ENCODE results near the gene CD247.
A peak's percentile ranks its signal among the peaks of the same experiment; 100 is the strongest.

CD247 gene

GRCh38 chr1:167442142-167442848 lies 76.0 kb downstream of the CD247 start (continued):
- TF ChIP-seq ZNF600 (tag by site-specific recombination; IDR thresholded peaks at IDR 0.05) (peak; percentile 54; the same call in 1 of the 2 replicates), ZSCAN5A (tag by site-specific recombination; IDR thresholded peaks at IDR 0.05) (no peak), ZNF174 (tag by site-specific recombination; IDR thresholded peaks at IDR 0.05) (no peak), ZNF366 (tag by site-specific recombination; conservative IDR thresholded peaks at IDR 0.05) (no peak), ZNF223 (tag by site-specific recombination; IDR thresholded peaks at IDR 0.05) (no peak), PRDM4 (tag by site-specific recombination; IDR thresholded peaks at IDR 0.05) (no peak), ZNF792 (tag by site-specific recombination; IDR thresholded peaks at IDR 0.05) (no peak), ZNF629 (tag by site-specific recombination; IDR thresholded peaks at IDR 0.05) (peak; percentile 10; the same call in 1 of the 2 replicates), ZNF354C (tag by site-specific recombination; IDR thresholded peaks at IDR 0.05; ENCODE audit: borderline replicate concordance, low read depth) (no peak), ZNF660 (tag by site-specific recombination; IDR thresholded peaks at IDR 0.05) (peak; percentile 67), ZNF664 (tag by site-specific recombination; IDR thresholded peaks at IDR 0.05) (no peak), EGR2 (tag by site-specific recombination; IDR thresholded peaks at IDR 0.05; ENCODE audit: low read depth) (peak; percentile 24; the same call in 1 of the 2 replicates), ZFP41 (tag by site-specific recombination; IDR thresholded peaks at IDR 0.05; ENCODE audit: borderline replicate concordance) (no peak), GLI4 (tag by site-specific recombination; IDR thresholded peaks at IDR 0.05) (no peak), ZNF341 (tag by site-specific recombination; IDR thresholded peaks at IDR 0.05; ENCODE audit: low read depth) (peak; percentile 80), ZNF2 (tag by site-specific recombination; IDR thresholded peaks at IDR 0.05) (no peak), ZBTB6 (tag by site-specific recombination; IDR thresholded peaks at IDR 0.05) (no peak), ZNF26 (tag by site-specific recombination; IDR thresholded peaks at IDR 0.05) (no peak), AEBP2 (tag by site-specific recombination; IDR thresholded peaks at IDR 0.05; ENCODE audit: borderline replicate concordance) (no peak), IKZF3 (tag by site-specific recombination; IDR thresholded peaks at IDR 0.05) (no peak), PRDM6 (tag by site-specific recombination; IDR thresholded peaks at IDR 0.05) (no peak), ZNF148 (tag by site-specific recombination; IDR thresholded peaks at IDR 0.05; ENCODE audit: borderline replicate concordance) (no peak), HOXD13 (CRISPR knock-in tag; IDR thresholded peaks at IDR 0.05; ENCODE audit: borderline replicate concordance) (no peak), ZFP3 (tag by site-specific recombination; IDR thresholded peaks at IDR 0.05; ENCODE audit: low read depth) (no peak)
